Right atrium auricular region (tissue), 2 donors: ENCODE measurements around the gene GATAD2B. TPM values are rescaled to one million over a fixed set of nuclear protein-coding genes. Genes with fewer than 3 reads are reported as not detected.
A peak's percentile ranks its signal among the peaks of the same experiment; 100 is the strongest.
"Not testable (repeated sequence)": the region's sequence is repeated elsewhere in the genome, so short reads cannot be mapped to it uniquely, and the experiment has no call there.

ENCODE experiments used
- DNase-seq: peaks from one replicate; pipeline ENCODE4 v3.0.0-alpha.2; 2019; ENCODE audit warnings: low spot score
- H3K27ac ChIP-seq, 2 donors: fragments of 200-600 bp; sonication (generic); 1 replicate in 1 of 2; 2 replicates in 1 of 2; pipeline ENCODE4 v1.5.1; 2016 to 2019
- H3K27me3 ChIP-seq, 2 donors: fragments of 200-600 bp; sonication (generic); one replicate each; pipeline versions ENCODE4 v1.5.1 to v1.6.0; 2017 to 2019
- H3K36me3 ChIP-seq: fragments of 200-600 bp; sonication (generic); one replicate; pipeline ENCODE4 v1.5.1; 2016
- H3K4me1 ChIP-seq, 2 donors: fragments of 200-600 bp; sonication (generic); one replicate each; pipeline versions ENCODE4 v1.5.1 to v1.6.0; 2017 to 2019
- H3K4me3 ChIP-seq, 2 donors: fragments of 200-600 bp; sonication (generic); 1 replicate in 1 of 2; 2 replicates in 1 of 2; pipeline ENCODE4 v1.5.1; 2017 to 2019; ENCODE audit warnings: mild to moderate bottlenecking in 1 of 2, moderate library complexity in 1 of 2
- H3K9me3 ChIP-seq, 2 donors: fragments of 200-600 bp; sonication (generic); one replicate each; pipeline ENCODE4 v1.5.1; 2019
- total RNA-seq, 2 donors: library from RNA; depleted of rRNA; stranded (reverse); fragments of >200 nt; gene quantifications; one replicate each; pipeline ENCODE4 v1.1.0, GENCODE V29; 2016
- TF ChIP-seq, protein P1 (sequence below), 2 donors: fragments of 200-600 bp; sonication (generic); IDR thresholded peaks; one replicate each; pipeline ENCODE4 v1.5.1; 2019; ENCODE audit warnings: antibody characterized with exemption in 2 of 2

GATAD2B gene
- total RNA-seq, 2 donors from 2014 or later = 18.7 to 32.7 TPM

DNA sequence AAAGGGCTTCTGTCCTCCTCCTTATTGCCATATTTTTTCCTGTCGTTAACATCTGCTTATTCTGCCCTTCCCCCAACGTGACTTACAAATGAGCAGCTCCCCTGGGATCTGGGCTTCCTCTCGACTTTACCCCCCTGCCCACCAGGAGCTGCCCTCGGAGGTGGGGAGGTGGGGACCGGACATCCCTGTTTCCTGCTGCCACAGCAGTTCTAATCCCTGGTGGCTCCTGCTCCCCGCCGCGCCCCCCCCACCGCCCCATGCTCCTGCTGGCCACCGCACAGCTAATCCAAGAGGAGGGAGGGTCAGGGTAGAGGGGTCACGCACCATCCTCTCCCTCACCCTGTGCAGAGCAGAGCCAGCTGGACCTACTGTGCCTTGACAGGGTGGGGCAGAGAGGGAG lies 152.0 kb downstream of the GATAD2B start:
- H3K27me3 ChIP-seq = no peaks in the 10 kb centered on the region
- no peak for DNase-seq
- TF ChIP-seq, protein P1, sequence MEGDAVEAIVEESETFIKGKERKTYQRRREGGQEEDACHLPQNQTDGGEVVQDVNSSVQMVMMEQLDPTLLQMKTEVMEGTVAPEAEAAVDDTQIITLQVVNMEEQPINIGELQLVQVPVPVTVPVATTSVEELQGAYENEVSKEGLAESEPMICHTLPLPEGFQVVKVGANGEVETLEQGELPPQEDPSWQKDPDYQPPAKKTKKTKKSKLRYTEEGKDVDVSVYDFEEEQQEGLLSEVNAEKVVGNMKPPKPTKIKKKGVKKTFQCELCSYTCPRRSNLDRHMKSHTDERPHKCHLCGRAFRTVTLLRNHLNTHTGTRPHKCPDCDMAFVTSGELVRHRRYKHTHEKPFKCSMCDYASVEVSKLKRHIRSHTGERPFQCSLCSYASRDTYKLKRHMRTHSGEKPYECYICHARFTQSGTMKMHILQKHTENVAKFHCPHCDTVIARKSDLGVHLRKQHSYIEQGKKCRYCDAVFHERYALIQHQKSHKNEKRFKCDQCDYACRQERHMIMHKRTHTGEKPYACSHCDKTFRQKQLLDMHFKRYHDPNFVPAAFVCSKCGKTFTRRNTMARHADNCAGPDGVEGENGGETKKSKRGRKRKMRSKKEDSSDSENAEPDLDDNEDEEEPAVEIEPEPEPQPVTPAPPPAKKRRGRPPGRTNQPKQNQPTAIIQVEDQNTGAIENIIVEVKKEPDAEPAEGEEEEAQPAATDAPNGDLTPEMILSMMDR (IDR thresholded peaks at IDR 0.05) = no peak
- H3K4me1 ChIP-seq = peaks cover 0 to 60% of the 10 kb centered on the region in 2 donors
- peaks cover 47% of the 10 kb centered on the region for H3K36me3 ChIP-seq
- H3K9me3 ChIP-seq = no peaks in the 10 kb centered on the region
- H3K27ac ChIP-seq = peak overlapping the region; percentile 30 to 51
- H3K4me3 ChIP-seq = no peak overlapping the region

DNA sequence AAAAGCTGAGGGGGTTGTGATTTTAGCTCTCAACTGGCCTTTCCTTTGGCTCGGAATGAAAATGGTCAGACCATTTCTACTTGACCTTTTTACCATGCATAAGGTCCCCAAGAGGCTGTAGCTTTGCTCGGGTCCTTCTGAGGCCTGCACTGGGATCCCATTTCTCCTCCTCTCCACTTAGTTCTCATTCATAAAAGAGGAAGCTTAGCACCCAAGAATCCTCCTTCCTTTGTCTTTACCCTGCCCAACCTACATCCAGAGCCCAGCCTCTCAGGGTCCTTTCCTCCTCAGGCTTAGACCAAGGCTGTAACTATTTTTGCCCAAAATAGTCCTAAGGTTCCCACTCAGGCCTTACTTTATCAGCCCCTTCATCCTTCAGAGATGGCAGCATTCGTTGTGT lies 153.6 kb downstream of the GATAD2B start:
- H3K27ac ChIP-seq = no peak overlapping the region
- no peaks in the 10 kb centered on the region for H3K9me3 ChIP-seq
- H3K4me3 ChIP-seq = no peak overlapping the region
- DNase-seq = no peak
- H3K36me3 ChIP-seq = peaks cover 62% of the 10 kb centered on the region
- peaks cover 0 to 49% of the 10 kb centered on the region in 2 donors for H3K4me1 ChIP-seq
- TF ChIP-seq, protein P1 (IDR thresholded peaks at IDR 0.05) = no peak
- H3K27me3 ChIP-seq = no peaks in the 10 kb centered on the region

GRCh38 chr1:153768316-153769181 lies 154.2 kb downstream of the GATAD2B start:
- peaks cover 69% of the 10 kb centered on the region for H3K36me3 ChIP-seq
- no peak overlapping the region for H3K4me3 ChIP-seq
- no peaks in the 10 kb centered on the region for H3K27me3 ChIP-seq
- TF ChIP-seq, protein P1 (IDR thresholded peaks at IDR 0.05) = no peak
- no peak overlapping the region for H3K27ac ChIP-seq
- H3K4me1 ChIP-seq = peaks cover 0 to 48% of the 10 kb centered on the region in 2 donors
- no peak for DNase-seq
- H3K9me3 ChIP-seq = no peaks in the 10 kb centered on the region

GRCh38 chr1:153767519-153767918 lies 155.3 kb downstream of the GATAD2B start:
- peaks cover 0 to 49% of the 10 kb centered on the region in 2 donors for H3K4me1 ChIP-seq
- H3K4me3 ChIP-seq = no peak overlapping the region
- H3K27ac ChIP-seq = no peak overlapping the region
- no peaks in the 10 kb centered on the region for H3K27me3 ChIP-seq
- no peaks in the 10 kb centered on the region for H3K9me3 ChIP-seq
- TF ChIP-seq, protein P1 (IDR thresholded peaks at IDR 0.05) = no peak
- H3K36me3 ChIP-seq = peaks cover 70% of the 10 kb centered on the region
- DNase-seq = no peak

GRCh38 chr1:153766663-153767062 lies 156.1 kb downstream of the GATAD2B start:
- H3K27ac ChIP-seq, DNase-seq, H3K9me3 ChIP-seq, H3K4me3 ChIP-seq, H3K27me3 ChIP-seq: not testable (repeated sequence)
- Histone ChIP-seq H3K36me3 (peaks cover 66% of the 10 kb centered on the region), H3K4me1 (peaks cover 0 to 44% of the 10 kb centered on the region in 2 donors)

- no peak for DNase-seq
- TF ChIP-seq, protein P1 (IDR thresholded peaks at IDR 0.05) = no peak
- Histone ChIP-seq H3K4me1 (peaks cover 0 to 21% of the 10 kb centered on the region in 2 donors), H3K4me3 (no peak overlapping the region), H3K9me3 (no peaks in the 10 kb centered on the region), H3K36me3 (peaks cover 68% of the 10 kb centered on the region), H3K27ac (peak overlapping the region; percentile 58 to 63), H3K27me3 (no peaks in the 10 kb centered on the region)
These were observed 158.5 kb downstream of the GATAD2B start for GRCh38 chr1:153764310-153764709.
